HG03442 (cell line): Measurements from ENCODE around the gene TAF4.
"Not testable (repeated sequence)": the region's sequence is repeated elsewhere in the genome, so short reads cannot be mapped to it uniquely, and the experiment has no call there.

ENCODE experiments used
- ATAC-seq: cut with Tn5 transposase; IDR thresholded peaks from one replicate; pipeline ENCODE4 v1.9.1; 2021; ENCODE audit warnings: mild to moderate bottlenecking, moderate library complexity; ENCODE audit not compliant: unreplicated experiment

The TAF4 gene

GRCh38 chr20:62008643-62009183 lies 57.0 kb downstream of the TAF4 start:
- no peak for ATAC-seq

- no peak for ATAC-seq
Measured at GRCh38 chr20:62007127-62007647, 58.5 kb downstream of the TAF4 start.

- no peak for ATAC-seq
Measured at GRCh38 chr20:62006482-62006881, 59.2 kb downstream of the TAF4 start.

GRCh38 chr20:62004614-62005013 lies 61.1 kb downstream of the TAF4 start:
- no peak for ATAC-seq

- no peak for ATAC-seq
Measured at GRCh38 chr20:62003567-62004405, 61.9 kb downstream of the TAF4 start.

GRCh38 chr20:62002882-62003480 lies 62.7 kb downstream of the TAF4 start:
- ATAC-seq = no peak

- ATAC-seq = no peak
Measured at GRCh38 chr20:62001178-62001715, 64.4 kb downstream of the TAF4 start.

- ATAC-seq = no peak
Measured at GRCh38 chr20:61998343-61999121, 67.1 kb downstream of the TAF4 start.

- ATAC-seq = no peak
Measured at GRCh38 chr20:61997891-61998290, 67.8 kb downstream of the TAF4 start.

GRCh38 chr20:61997372-61997771 lies 68.3 kb downstream of the TAF4 start:
- ATAC-seq = no peak

GRCh38 chr20:61994546-61994945 lies 71.1 kb downstream of the TAF4 start:
- ATAC-seq = no peak

- ATAC-seq = no peak
Measured at GRCh38 chr20:61993058-61993457, 72.6 kb downstream of the TAF4 start.

GRCh38 chr20:61991476-61991875 lies 74.2 kb downstream of the TAF4 start:
- ATAC-seq = no peak

- ATAC-seq = no peak
Measured at GRCh38 chr20:61990484-61990883, 75.2 kb downstream of the TAF4 start.

- ATAC-seq = no peak
Measured at GRCh38 chr20:61989741-61990140, 75.9 kb downstream of the TAF4 start.

GRCh38 chr20:61988665-61989064 lies 77.0 kb downstream of the TAF4 start:
- no peak for ATAC-seq

GRCh38 chr20:61986762-61987321 lies 78.8 kb downstream of the TAF4 start:
- ATAC-seq = no peak

- ATAC-seq = no peak
Measured at GRCh38 chr20:61985096-61985495, 80.6 kb downstream of the TAF4 start.

- ATAC-seq = not testable (repeated sequence)
Measured at GRCh38 chr20:61984431-61984830, 81.2 kb downstream of the TAF4 start.

- no peak for ATAC-seq
Measured at GRCh38 chr20:61983965-61984364, 81.7 kb downstream of the TAF4 start.

- no peak for ATAC-seq
Measured at GRCh38 chr20:61982951-61983315, 82.7 kb downstream of the TAF4 start.
